GM23338 (cell line): Measurements from ENCODE around the gene PSMD13.

Experiments used
- CREB1 ChIP-seq: fragments of 250-450 bp; sonication (Bioruptor Pico); IDR thresholded peaks from 2 replicates; pipeline ENCODE4 v1.5.0; 2020; ENCODE audit warnings: low read depth, mild to moderate bottlenecking, moderate library complexity
- CTCF ChIP-seq, 2 experiments: fragments of 200-600 bp in 1 of 2; sonication (generic) in 1 of 2; conservative IDR thresholded peaks; 2 replicates each; pipeline versions ENCODE4 v1.5.1 to v1.6.1; 2016 to 2017; ENCODE audit warnings: antibody characterized with exemption in 2 of 2, low read depth in 2 of 2, mild to moderate bottlenecking in 2 of 2, moderate library complexity in 1 of 2
- ETS1 ChIP-seq: IDR thresholded peaks from 2 replicates; pipeline ENCODE4 v1.6.1; 2016; ENCODE audit warnings: antibody characterized with exemption
- EZH2 ChIP-seq: fragments of 200-600 bp; sonication (generic); IDR thresholded peaks from one replicate; pipeline ENCODE4 v1.8.0; 2017; ENCODE audit warnings: antibody characterized with exemption, mild to moderate bottlenecking, low read depth; ENCODE audit not compliant: unreplicated experiment
- EZH2phosphoT487 ChIP-seq: fragments of 200-600 bp; sonication (generic); IDR thresholded peaks from one replicate; pipeline ENCODE4 v1.8.1; 2018; ENCODE audit warnings: antibody characterized with exemption; ENCODE audit not compliant: unreplicated experiment
- JUNB ChIP-seq: IDR thresholded peaks from one replicate; pipeline ENCODE4 v1.6.1; 2016; ENCODE audit warnings: antibody characterized with exemption; ENCODE audit not compliant: unreplicated experiment
- POLR2AphosphoS5 ChIP-seq: IDR thresholded peaks from 2 replicates; pipeline ENCODE4 v1.6.1; 2016; ENCODE audit warnings: antibody characterized with exemption, low read depth
- REST ChIP-seq: IDR thresholded peaks from one replicate; pipeline ENCODE4 v1.6.1; 2018; ENCODE audit warnings: antibody characterized with exemption; ENCODE audit not compliant: unreplicated experiment
- ZNF114 ChIP-seq: fragments of 250-450 bp; sonication (Bioruptor Pico); IDR thresholded peaks from 2 replicates; pipeline ENCODE4 v1.5.0; 2020; ENCODE audit warnings: mild to moderate bottlenecking, moderate library complexity
- ZNF331 ChIP-seq: fragments of 250-450 bp; sonication (Bioruptor Pico); IDR thresholded peaks from 2 replicates; pipeline ENCODE4 v1.5.0; 2020; ENCODE audit warnings: low read depth, mild to moderate bottlenecking, moderate library complexity

GRCh38 chr11:285021-285893, 48.5 kb downstream of the PSMD13 start:
- TF ChIP-seq CTCF (conservative IDR thresholded peaks at IDR 0.05; ENCODE audit: low read depth in 2 of 2) (no peak), REST (no peak), CREB1 (no peak), EZH2 (no peak), JUNB (no peak), EZH2phosphoT487 (no peak), POLR2AphosphoS5 (no peak), ETS1 (no peak), ZNF331 (CRISPR knock-in tag) (no peak), ZNF114 (CRISPR knock-in tag) (no peak)
